Peyer's patch (tissue), 4 donors: ENCODE data around the gene TCF7L1.

Experiments
- POLR2A ChIP-seq, 2 donors: fragments of 450-650 bp; IDR thresholded peaks; one replicate each; pipeline ENCODE4 v1.5.1; 2017; ENCODE audit warnings: antibody characterized with exemption in 2 of 2, mild to moderate bottlenecking in 2 of 2, moderate library complexity in 2 of 2
- TF ChIP-seq, protein P1 (sequence below), 6 experiments: fragments of 450-650 bp in 4 of 6; fragments of 200-600 bp in 2 of 6; sonication (generic) in 1 of 6; IDR thresholded peaks; one replicate each; pipeline ENCODE4 v1.5.1; 2017 to 2019; ENCODE audit warnings: antibody characterized with exemption in 6 of 6, mild to moderate bottlenecking in 3 of 6, moderate library complexity in 1 of 6

GRCh38 chr2:85119900-85120299, 13.3 kb upstream of the TCF7L1 start:
- TF ChIP-seq, protein P1, sequence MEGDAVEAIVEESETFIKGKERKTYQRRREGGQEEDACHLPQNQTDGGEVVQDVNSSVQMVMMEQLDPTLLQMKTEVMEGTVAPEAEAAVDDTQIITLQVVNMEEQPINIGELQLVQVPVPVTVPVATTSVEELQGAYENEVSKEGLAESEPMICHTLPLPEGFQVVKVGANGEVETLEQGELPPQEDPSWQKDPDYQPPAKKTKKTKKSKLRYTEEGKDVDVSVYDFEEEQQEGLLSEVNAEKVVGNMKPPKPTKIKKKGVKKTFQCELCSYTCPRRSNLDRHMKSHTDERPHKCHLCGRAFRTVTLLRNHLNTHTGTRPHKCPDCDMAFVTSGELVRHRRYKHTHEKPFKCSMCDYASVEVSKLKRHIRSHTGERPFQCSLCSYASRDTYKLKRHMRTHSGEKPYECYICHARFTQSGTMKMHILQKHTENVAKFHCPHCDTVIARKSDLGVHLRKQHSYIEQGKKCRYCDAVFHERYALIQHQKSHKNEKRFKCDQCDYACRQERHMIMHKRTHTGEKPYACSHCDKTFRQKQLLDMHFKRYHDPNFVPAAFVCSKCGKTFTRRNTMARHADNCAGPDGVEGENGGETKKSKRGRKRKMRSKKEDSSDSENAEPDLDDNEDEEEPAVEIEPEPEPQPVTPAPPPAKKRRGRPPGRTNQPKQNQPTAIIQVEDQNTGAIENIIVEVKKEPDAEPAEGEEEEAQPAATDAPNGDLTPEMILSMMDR (IDR thresholded peaks at IDR 0.05) = no peak
- TF ChIP-seq POLR2A (IDR thresholded peaks at IDR 0.05) = no peak
